ENCODE measurements around the gene SEPTIN11. TPM values are rescaled to one million over a fixed set of nuclear protein-coding genes. Genes with fewer than 3 reads are reported as not detected.
A peak's percentile ranks its signal among the peaks of the same experiment; 100 is the strongest.

The SEPTIN11 gene
- total RNA-seq, 1 experiment from 2014 or later = 77.3 TPM

GRCh38 chr4:76991161-76991660 is 41.7 kb downstream of the SEPTIN11 start:
- Mint-ChIP-seq H3K36me3 (ENCODE audit: insufficient read depth in 1 of 3, low read depth in 3 of 3) (peaks cover 7 to 9% (median 9%) of the 10 kb centered on the region in 3 experiments; a peak in 6 of 7 replicates), H3K27me3 (ENCODE audit: low read depth) (no peaks in the 10 kb centered on the region), H3K27ac (peak overlapping the region in 1 of 3 experiments; percentile 17; a peak in 1 of 7 replicates), H3K4me3 (no peak overlapping the region), H3K4me1 (peaks cover 21 to 30% of the 10 kb centered on the region in 2 experiments), H3K9me3 (peaks cover 0 to 7% of the 10 kb centered on the region in 2 experiments; a peak in 2 of 5 replicates)
- Histone ChIP-seq H3K4me2 (ENCODE audit: insufficient read depth, insufficient read length, low read length) (no peak overlapping the region), H3K4ac (ENCODE audit: low read depth, low read length) (no peak overlapping the region), H2BK5ac (ENCODE audit: insufficient read length, low read length) (no peak overlapping the region), H4K5ac (ENCODE audit: insufficient read length, low read depth, low read length) (no peak overlapping the region), H2BK120ac (ENCODE audit: low read depth, low read length, poor library complexity, severe bottlenecking) (no peak overlapping the region), H4K20me1 (ENCODE audit: control insufficient read depth, insufficient read depth, insufficient read length) (no peaks in the 10 kb centered on the region), H3K14ac (ENCODE audit: insufficient read depth, low read length) (no peak overlapping the region), H3T11ph (ENCODE audit: low read length) (no peak overlapping the region), H3K27me3 (ENCODE audit: insufficient read depth, low read length) (no peaks in the 10 kb centered on the region), H2AFZ (ENCODE audit: low read length) (no peak overlapping the region), H2BK15ac (ENCODE audit: low read depth, low read length) (no peak overlapping the region), H3K4me1 (ENCODE audit: insufficient read depth, low read length) (peaks cover 7% of the 10 kb centered on the region), H3K9ac (ENCODE audit: extremely low read depth, insufficient read length, low read length) (no peak overlapping the region), H3K23ac (ENCODE audit: insufficient read length, low read depth, low read length) (no peak overlapping the region), H2BK12ac (ENCODE audit: insufficient read length, low read depth, low read length) (no peak overlapping the region), H4K8ac (replicated peaks; ENCODE audit: insufficient read length, low read depth, low read length) (no peak overlapping the region), H3K79me1 (ENCODE audit: insufficient read depth, low read depth, low read length, poor library complexity, severe bottlenecking) (peaks cover 3% of the 10 kb centered on the region), H3K18ac (ENCODE audit: insufficient read length, low read depth, low read length) (no peak overlapping the region), H3K23me2 (ENCODE audit: insufficient read length, low read depth, low read length, poor library complexity, severe bottlenecking) (no peaks in the 10 kb centered on the region), H4K91ac (ENCODE audit: insufficient read length, low read depth, low read length) (no peak overlapping the region), H3K27ac (ENCODE audit: insufficient read length, low read depth, low read length) (no peak overlapping the region), H3K9me3 (ENCODE audit: control insufficient read depth, low read depth, low read length) (no peaks in the 10 kb centered on the region), H3K79me2 (ENCODE audit: insufficient read depth, low read length) (peaks cover 2% of the 10 kb centered on the region; the same call in 1 of the 2 replicates), H2AK5ac (ENCODE audit: insufficient read length, low read length) (no peak overlapping the region), H2BK20ac (ENCODE audit: low read depth, low read length, poor library complexity, severe bottlenecking) (no peak overlapping the region), H3K56ac (ENCODE audit: insufficient read length, low read depth, low read length) (no peak overlapping the region)
- no CpG with 5 or more reads among the region's 1 CpG for WGBS (ENCODE audit: extremely low coverage, insufficient read length, low lambda C conversion rate)
- no peak for DNase-seq
- TF ChIP-seq, protein P1, sequence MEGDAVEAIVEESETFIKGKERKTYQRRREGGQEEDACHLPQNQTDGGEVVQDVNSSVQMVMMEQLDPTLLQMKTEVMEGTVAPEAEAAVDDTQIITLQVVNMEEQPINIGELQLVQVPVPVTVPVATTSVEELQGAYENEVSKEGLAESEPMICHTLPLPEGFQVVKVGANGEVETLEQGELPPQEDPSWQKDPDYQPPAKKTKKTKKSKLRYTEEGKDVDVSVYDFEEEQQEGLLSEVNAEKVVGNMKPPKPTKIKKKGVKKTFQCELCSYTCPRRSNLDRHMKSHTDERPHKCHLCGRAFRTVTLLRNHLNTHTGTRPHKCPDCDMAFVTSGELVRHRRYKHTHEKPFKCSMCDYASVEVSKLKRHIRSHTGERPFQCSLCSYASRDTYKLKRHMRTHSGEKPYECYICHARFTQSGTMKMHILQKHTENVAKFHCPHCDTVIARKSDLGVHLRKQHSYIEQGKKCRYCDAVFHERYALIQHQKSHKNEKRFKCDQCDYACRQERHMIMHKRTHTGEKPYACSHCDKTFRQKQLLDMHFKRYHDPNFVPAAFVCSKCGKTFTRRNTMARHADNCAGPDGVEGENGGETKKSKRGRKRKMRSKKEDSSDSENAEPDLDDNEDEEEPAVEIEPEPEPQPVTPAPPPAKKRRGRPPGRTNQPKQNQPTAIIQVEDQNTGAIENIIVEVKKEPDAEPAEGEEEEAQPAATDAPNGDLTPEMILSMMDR (conservative IDR thresholded peaks at IDR 0.05) = no peak

Data from H9 (cell line).